Measurements from ENCODE around the gene RCAN2.

RCAN2 gene

GRCh38 chr6:46323966-46324622, 167.2 kb downstream of the RCAN2 start:
- TF ChIP-seq CTCF (IDR thresholded peaks at IDR 0.05), result no peak
- Histone ChIP-seq H3K27ac (no peak overlapping the region), H3K36me3 (ENCODE audit: control insufficient read depth, insufficient read depth, low read length) (no peaks in the 10 kb centered on the region), H3K4me2 (ENCODE audit: low read length) (no peak overlapping the region), H3K4me1 (no peaks in the 10 kb centered on the region), H3K79me2 (no peaks in the 10 kb centered on the region), H3K27me3 (ENCODE audit: control insufficient read depth, insufficient read depth, low read length) (no peaks in the 10 kb centered on the region), H3K4me3 (ENCODE audit: low read depth, low read length) (no peak overlapping the region), H3K9me3 (ENCODE audit: control insufficient read depth, low read length) (no peaks in the 10 kb centered on the region), H3K9ac (no peak overlapping the region), H2AFZ (no peak overlapping the region)

DNA sequence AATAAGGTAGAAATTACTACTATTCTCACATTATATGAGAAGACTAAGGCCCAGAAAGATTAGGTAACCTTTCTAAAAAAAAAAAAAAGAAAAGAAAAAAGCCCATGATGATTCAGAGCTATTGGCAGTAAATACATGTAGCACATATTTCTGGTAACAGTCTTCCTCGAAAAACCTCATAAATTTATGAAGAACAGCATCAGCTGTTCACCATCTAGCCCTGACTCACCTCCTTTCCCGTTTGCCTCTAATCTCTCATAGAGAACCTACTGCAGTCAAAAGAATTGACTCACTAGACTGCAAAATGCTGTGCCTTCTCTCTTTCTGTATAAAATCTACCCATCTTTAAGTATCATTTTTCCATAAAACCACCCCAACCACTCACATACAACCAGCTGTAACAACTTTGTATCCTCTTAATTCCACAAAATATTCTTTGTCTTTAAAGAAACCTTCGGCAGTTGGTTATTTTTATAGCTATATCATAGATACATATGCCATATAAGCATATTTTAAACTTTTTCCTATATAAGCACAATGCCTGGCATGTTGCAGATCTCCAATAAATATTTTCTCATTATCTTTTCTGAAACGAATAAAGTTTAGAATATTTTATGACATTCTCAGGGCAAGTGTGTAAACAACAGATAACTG, 167.8 kb downstream of the RCAN2 start:
- Histone ChIP-seq H3K4me1 (no peaks in the 10 kb centered on the region), H2AFZ (no peak overlapping the region), H3K27ac (no peak overlapping the region), H3K4me2 (ENCODE audit: low read length) (no peak overlapping the region), H3K79me2 (no peaks in the 10 kb centered on the region), H3K4me3 (ENCODE audit: low read depth, low read length) (no peak overlapping the region), H3K9me3 (ENCODE audit: control insufficient read depth, low read length) (no peaks in the 10 kb centered on the region), H3K9ac (no peak overlapping the region), H3K36me3 (ENCODE audit: control insufficient read depth, insufficient read depth, low read length) (no peaks in the 10 kb centered on the region), H3K27me3 (ENCODE audit: control insufficient read depth, insufficient read depth, low read length) (no peaks in the 10 kb centered on the region)
- no peak for TF ChIP-seq CTCF (IDR thresholded peaks at IDR 0.05)

GRCh38 chr6:46320505-46320904, 170.7 kb downstream of the RCAN2 start:
- H3K4me3 ChIP-seq (ENCODE audit: low read depth, low read length), result no peak overlapping the region
- no peak overlapping the region for H3K9ac ChIP-seq
- H3K4me2 ChIP-seq (ENCODE audit: low read length), result no peak overlapping the region
- no peaks in the 10 kb centered on the region for H3K9me3 ChIP-seq (ENCODE audit: control insufficient read depth, low read length)
- no peak overlapping the region for H3K27ac ChIP-seq
- H3K36me3 ChIP-seq (ENCODE audit: control insufficient read depth, insufficient read depth, low read length), result no peaks in the 10 kb centered on the region
- no peak overlapping the region for H2AFZ ChIP-seq
- H3K4me1 ChIP-seq, result no peaks in the 10 kb centered on the region
- TF ChIP-seq CTCF (IDR thresholded peaks at IDR 0.05), result no peak
- no peaks in the 10 kb centered on the region for H3K79me2 ChIP-seq
- H3K27me3 ChIP-seq (ENCODE audit: control insufficient read depth, insufficient read depth, low read length), result no peaks in the 10 kb centered on the region

DNA sequence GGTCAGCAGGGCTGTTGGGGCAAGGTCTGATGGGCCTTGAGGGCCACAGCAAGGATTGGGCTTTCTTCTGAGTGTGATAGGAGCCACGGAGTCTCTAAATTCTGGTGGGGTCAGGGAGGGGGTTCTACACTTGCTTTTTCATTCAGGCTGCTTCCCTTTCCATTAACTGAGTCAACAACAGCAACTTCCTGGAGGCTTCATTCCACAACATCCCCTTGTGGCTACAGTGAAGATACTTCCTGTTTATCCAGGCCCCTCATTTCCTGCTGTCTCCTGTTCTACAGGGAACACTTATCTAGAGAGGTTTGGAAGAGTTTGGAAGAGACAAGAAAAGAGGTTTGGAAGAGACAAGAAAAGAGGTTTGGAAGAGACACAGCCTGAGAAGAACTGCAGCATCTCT, 175.7 kb downstream of the RCAN2 start:
- no peak for TF ChIP-seq CTCF (IDR thresholded peaks at IDR 0.05)
- Histone ChIP-seq H3K4me2 (ENCODE audit: low read length) (no peak overlapping the region), H3K36me3 (ENCODE audit: control insufficient read depth, insufficient read depth, low read length) (no peaks in the 10 kb centered on the region), H3K9me3 (ENCODE audit: control insufficient read depth, low read length) (no peaks in the 10 kb centered on the region), H3K27me3 (ENCODE audit: control insufficient read depth, insufficient read depth, low read length) (no peaks in the 10 kb centered on the region), H3K27ac (no peak overlapping the region), H3K79me2 (peaks cover 3% of the 10 kb centered on the region), H3K4me3 (ENCODE audit: low read depth, low read length) (no peak overlapping the region), H2AFZ (no peak overlapping the region), H3K4me1 (no peaks in the 10 kb centered on the region), H3K9ac (no peak overlapping the region)

DNA sequence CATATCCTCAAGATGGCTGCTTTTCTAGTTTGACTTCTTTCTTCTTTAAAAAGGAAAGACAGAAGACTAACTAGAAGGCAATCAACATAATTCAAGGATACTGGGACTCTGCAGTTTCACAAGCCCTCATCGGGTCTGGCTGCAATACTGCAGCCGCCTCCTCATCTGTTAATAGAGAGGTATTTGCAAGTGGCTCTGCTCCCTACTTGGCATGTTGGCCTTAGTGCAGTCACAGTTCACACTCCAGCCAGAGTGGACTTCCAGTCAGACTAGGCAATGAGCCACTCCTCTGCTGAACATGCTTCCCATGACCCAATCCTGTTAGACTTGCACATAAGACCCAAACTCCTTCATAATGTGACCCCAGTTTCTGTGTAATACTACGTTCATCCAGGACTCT, 178.6 kb downstream of the RCAN2 start:
- Histone ChIP-seq H3K27ac (no peak overlapping the region), H3K79me2 (peaks cover 3% of the 10 kb centered on the region), H3K4me1 (no peaks in the 10 kb centered on the region), H2AFZ (no peak overlapping the region), H3K4me2 (ENCODE audit: low read length) (no peak overlapping the region), H3K9ac (no peak overlapping the region), H3K9me3 (ENCODE audit: control insufficient read depth, low read length) (no peaks in the 10 kb centered on the region), H3K4me3 (ENCODE audit: low read depth, low read length) (no peak overlapping the region), H3K27me3 (ENCODE audit: control insufficient read depth, insufficient read depth, low read length) (no peaks in the 10 kb centered on the region), H3K36me3 (ENCODE audit: control insufficient read depth, insufficient read depth, low read length) (no peaks in the 10 kb centered on the region)
- TF ChIP-seq CTCF (IDR thresholded peaks at IDR 0.05), result no peak
